SHP77 (cell line): Measurements from ENCODE around the gene TNK1.

Experiments
- DNase-seq, 2 experiments: peaks; one replicate each; lab custom pipeline; 2025; lab: John Stamatoyannopoulos, UW

Gene TNK1

DNA sequence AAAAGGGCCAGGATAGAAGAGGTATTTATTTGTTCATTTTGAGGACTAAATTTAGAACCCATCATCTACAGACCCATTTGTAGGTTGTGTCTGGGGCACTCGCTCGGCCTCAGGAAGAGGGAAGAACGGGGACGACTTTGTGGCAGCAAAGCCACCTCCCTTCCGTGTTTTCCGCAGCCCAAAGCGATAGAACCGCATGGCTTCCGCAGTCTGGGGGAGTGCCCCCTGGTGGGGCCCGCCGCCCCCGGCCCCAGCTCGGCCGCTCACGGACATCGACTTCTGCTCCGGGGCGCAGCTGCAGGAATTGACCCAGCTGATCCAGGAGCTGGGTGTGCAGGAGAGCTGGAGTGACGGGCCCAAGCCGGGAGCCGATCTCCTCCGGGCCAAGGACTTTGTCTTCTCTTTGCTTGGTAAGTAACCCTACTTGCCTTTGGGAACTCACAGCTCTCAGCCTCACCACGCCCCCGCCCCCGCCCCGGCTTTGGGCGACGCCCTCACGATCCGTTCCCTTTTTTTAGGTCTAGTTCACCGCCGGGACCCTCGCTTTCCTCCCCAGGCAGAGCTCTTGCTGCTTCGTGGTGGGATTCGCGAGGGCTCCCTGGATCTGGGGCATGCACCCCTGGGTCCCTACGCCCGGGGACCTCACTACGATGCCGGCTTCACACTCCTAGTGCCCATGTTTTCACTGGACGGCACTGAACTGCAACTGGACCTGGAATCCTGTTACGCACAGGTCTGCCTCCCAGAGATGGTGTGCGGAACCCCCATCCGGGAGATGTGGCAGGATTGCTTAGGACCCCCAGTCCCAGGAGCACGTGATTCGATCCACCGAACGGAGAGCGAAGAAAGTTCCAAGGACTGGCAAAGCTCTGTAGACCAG, 55.0 kb downstream of the TNK1 start:
- peak; percentile 59 to 73 for DNase-seq

DNA sequence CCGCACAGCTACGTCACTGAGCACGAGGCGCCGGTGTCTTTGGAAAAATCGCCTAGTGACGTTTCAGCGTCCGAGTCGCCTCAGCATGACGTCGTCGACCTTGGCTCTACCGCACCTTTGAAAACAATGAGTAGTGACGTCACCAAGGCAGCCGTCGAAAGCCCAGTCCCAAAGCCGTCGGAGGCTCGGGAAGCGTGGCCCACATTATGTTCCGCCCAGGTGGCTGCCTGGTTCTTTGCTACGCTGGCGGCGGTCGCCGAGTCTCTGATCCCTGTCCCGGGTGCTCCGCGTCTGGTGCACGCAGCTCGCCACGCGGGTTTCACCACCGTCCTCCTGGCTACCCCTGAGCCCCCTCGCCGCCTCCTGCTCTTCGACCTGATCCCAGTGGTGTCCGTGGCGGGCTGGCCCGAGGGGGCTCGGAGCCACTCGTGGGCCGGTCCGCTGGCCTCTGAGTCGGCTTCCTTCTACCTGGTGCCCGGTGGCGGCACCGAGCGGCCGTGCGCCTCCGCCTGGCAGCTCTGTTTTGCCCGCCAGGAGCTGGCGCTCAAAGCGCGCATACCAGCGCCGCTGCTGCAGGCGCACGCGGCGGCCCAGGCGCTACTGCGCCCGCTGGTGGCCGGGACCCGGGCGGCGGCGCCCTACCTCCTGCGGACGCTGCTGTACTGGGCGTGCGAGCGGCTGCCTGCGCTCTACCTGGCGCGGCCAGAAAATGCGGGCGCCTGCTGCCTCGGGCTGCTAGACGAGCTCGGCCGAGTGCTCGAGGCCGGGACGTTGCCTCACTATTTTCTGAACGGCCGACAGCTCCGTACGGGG, 55.9 kb downstream of the TNK1 start:
- peak; percentile 84 to 89 for DNase-seq

DNA sequence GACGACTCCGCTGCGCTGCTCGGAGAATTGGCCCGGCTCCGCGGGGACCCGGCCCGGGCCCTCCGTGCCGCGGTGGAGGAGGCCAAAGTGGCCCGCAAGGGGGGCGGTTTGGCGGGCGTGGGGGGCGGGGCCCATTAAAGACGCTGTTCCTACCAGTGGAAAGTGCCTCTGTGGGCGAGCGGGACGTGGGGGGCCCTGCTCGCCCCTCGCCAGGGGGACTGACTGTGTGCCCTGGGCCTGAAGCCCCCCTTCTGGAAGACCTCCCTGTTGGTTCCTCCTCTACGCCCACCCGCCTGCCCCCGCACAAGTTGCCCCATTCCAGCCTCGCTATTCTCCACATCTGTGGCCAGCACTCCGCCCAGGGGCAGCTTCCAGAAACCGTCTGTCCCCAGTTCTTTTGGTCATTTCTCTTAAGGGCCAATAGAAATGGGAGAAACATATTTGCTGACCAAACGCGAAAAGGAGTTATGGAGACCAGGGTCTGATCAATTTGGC, 56.5 kb downstream of the TNK1 start:
- no peak for DNase-seq

DNA sequence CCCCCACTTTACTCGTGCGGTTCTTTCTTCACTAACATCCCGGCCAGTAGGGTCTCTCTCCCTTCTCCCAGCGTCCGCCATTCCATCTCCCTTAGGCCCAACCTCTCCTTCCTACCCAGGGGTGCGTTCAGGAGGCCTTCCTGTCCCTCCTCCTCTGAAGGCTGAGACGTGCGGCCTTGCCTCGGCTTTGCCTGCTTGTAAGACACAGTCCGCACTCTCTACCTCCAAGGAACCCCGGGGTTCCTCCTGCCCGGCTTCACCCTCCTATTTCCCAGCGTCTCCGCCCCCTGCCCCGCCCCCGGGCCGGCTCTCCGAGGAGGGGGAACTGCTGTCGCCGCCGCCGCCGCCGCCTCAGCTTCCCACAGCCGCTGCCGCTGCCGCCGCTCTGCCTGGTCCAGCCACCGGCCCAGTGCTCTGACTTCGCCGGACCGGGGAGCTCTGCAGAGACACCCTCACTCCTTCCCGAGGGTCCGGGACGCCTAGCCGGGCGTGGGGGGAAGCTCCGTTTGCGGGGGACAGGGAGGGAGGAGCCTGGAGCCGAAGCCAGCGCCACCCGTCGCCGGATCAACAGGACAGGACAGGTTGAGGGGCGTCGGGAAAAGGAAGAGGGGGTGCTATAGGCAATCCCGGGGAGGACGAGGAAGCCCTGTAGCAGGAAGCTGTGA, 57.2 kb downstream of the TNK1 start:
- DNase-seq, result no peak

DNA sequence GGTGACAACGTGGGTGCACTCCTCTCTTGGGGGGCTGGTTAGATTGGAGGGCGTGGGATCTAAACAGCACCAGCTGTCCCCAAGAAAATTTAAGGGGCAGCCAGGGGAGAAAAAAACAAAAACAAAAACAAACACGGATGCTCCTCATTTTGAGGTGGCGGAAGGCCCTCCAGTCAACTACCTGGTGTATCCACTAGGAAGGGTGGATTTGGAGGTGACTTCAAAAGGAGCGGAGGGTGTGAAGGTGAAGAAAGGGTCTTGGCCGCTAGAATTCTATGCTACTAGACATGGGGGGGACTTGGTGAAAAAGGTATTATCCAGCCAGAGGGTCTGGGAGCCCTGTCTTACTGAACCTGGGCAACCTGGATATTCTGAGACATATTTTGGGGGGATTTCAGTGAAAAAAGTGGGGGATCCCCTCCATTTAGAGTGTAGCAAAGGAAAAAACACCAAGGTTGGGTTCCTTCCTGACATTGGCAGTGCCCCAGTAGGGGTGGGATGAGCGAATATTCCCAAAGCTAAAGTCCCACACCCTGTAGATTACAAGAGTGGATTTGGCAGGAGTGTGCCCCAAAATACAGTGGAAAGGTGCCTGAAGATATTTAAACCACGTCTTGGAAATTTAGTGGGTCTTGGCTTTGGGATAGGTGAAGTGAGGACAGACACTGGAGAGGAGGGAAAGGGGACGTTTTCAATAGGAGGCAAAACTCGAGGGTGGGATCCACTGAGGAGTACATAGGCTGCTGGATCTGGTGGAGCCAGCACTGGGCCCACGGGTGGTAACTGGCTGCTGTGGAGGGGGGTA, 58.0 kb downstream of the TNK1 start:
- DNase-seq, result no peak
